Liver (tissue), 9 donors: ENCODE data around the gene CROCC2. TPM values are rescaled to one million over a fixed set of nuclear protein-coding genes. Genes with fewer than 3 reads are reported as not detected.

Source experiments
- DNase-seq: peaks from one replicate; pipeline ENCODE4 v3.0.0-alpha.2; 2017; ENCODE audit warnings: low spot score
- H3K27ac ChIP-seq, 2 donors: one replicate each; pipeline ENCODE4 v1.7.0; 2013; ENCODE audit warnings: inconsistent platforms in 2 of 2, low read length in 2 of 2, control low read depth in 1 of 2, low read depth in 1 of 2, mild to moderate bottlenecking in 1 of 2
- H3K27me3 ChIP-seq, 4 donors: one replicate each; pipeline versions ENCODE4 v1.6.1 to v1.7.0; 2013; ENCODE audit warnings: low read length in 3 of 4, inconsistent platforms in 1 of 4, mild to moderate bottlenecking in 1 of 4, moderate library complexity in 1 of 4; ENCODE audit not compliant: control insufficient read depth in 4 of 4, insufficient read depth in 4 of 4
- H3K36me3 ChIP-seq, 4 donors: one replicate each; pipeline versions ENCODE4 v1.6.1 to v1.7.0; 2013; ENCODE audit warnings: low read length in 3 of 4, mild to moderate bottlenecking in 3 of 4, low read depth in 1 of 4, moderate library complexity in 1 of 4; ENCODE audit not compliant: control insufficient read depth in 4 of 4, insufficient read depth in 3 of 4
- H3K4me1 ChIP-seq, 4 donors: one replicate each; pipeline versions ENCODE4 v1.6.1 to v1.7.0; 2013; ENCODE audit warnings: low read length in 3 of 4, mild to moderate bottlenecking in 3 of 4, moderate library complexity in 1 of 4; ENCODE audit not compliant: control insufficient read depth in 4 of 4, insufficient read depth in 4 of 4
- H3K4me3 ChIP-seq, 3 donors: one replicate each; pipeline versions ENCODE4 v1.6.1 to v1.7.0; 2013; ENCODE audit warnings: low read length in 3 of 3, control low read depth in 1 of 3, low read depth in 1 of 3, mild to moderate bottlenecking in 1 of 3
- H3K9ac ChIP-seq, 2 donors: one replicate each; pipeline ENCODE4 v1.7.0; 2013; ENCODE audit warnings: low read length in 2 of 2, mild to moderate bottlenecking in 2 of 2, moderate library complexity in 2 of 2, control low read depth in 1 of 2, low read depth in 1 of 2
- H3K9me3 ChIP-seq, 4 donors: one replicate each; pipeline versions ENCODE4 v1.6.1 to v1.7.0; 2013; ENCODE audit warnings: low read length in 3 of 4; ENCODE audit not compliant: control insufficient read depth in 4 of 4
- ATF3 ChIP-seq: IDR thresholded peaks from 2 replicates; pipeline ENCODE4 v1.6.1; 2016; ENCODE audit warnings: antibody characterized with exemption
- CTCF ChIP-seq: fragments of 150-350 bp; IDR thresholded peaks from 2 replicates; pipeline ENCODE4 v1.5.1; 2017; ENCODE audit warnings: improper control_type of control experiment, low read depth, low read length; ENCODE audit not compliant: missing input control
- EGR1 ChIP-seq, 2 donors: IDR thresholded peaks; 2 replicates each; pipeline ENCODE4 v1.6.1; 2016 to 2018; ENCODE audit warnings: antibody characterized with exemption in 2 of 2, low read depth in 2 of 2
- FOXA1 ChIP-seq: IDR thresholded peaks from 2 replicates; pipeline ENCODE4 v1.6.1; 2016; ENCODE audit warnings: antibody characterized with exemption
- FOXA2 ChIP-seq: IDR thresholded peaks from 2 replicates; pipeline ENCODE4 v1.6.1; 2016; ENCODE audit warnings: antibody characterized with exemption
- GABPA ChIP-seq, 2 donors: IDR thresholded peaks in 1 of 2; conservative IDR thresholded peaks in 1 of 2; 2 replicates each; pipeline ENCODE4 v1.6.1; 2016; ENCODE audit warnings: antibody characterized with exemption in 2 of 2, mild to moderate bottlenecking in 1 of 2, moderate library complexity in 1 of 2
- HNF4A ChIP-seq, 2 donors: conservative IDR thresholded peaks; 2 replicates each; pipeline ENCODE4 v1.6.1; 2016; ENCODE audit warnings: antibody characterized with exemption in 2 of 2, mild to moderate bottlenecking in 2 of 2
- HNF4G ChIP-seq: IDR thresholded peaks from 2 replicates; pipeline ENCODE4 v1.6.1; 2016; ENCODE audit warnings: antibody characterized with exemption
- JUND ChIP-seq, 2 donors: IDR thresholded peaks; 2 replicates each; pipeline ENCODE4 v1.6.1; 2016; ENCODE audit warnings: antibody characterized with exemption in 2 of 2
- MAX ChIP-seq: IDR thresholded peaks from 2 replicates; pipeline ENCODE4 v1.6.1; 2016; ENCODE audit warnings: antibody characterized with exemption
- NR2F2 ChIP-seq: IDR thresholded peaks from 2 replicates; pipeline ENCODE4 v1.6.1; 2016; ENCODE audit warnings: antibody characterized with exemption
- RAD21 ChIP-seq, 2 donors: IDR thresholded peaks; 2 replicates each; pipeline ENCODE4 v1.6.1; 2016; ENCODE audit warnings: antibody characterized with exemption in 2 of 2, mild to moderate bottlenecking in 2 of 2
- REST ChIP-seq: IDR thresholded peaks from 2 replicates; pipeline ENCODE4 v1.6.1; 2016; ENCODE audit warnings: antibody characterized with exemption, mild to moderate bottlenecking
- RXRA ChIP-seq, 2 donors: IDR thresholded peaks; 2 replicates each; pipeline ENCODE4 v1.6.1; 2017 to 2018; ENCODE audit warnings: antibody characterized with exemption in 2 of 2, mild to moderate bottlenecking in 1 of 2
- SP1 ChIP-seq: IDR thresholded peaks from 2 replicates; pipeline ENCODE4 v1.6.1; 2018; ENCODE audit warnings: antibody characterized with exemption, mild to moderate bottlenecking
- TAF1 ChIP-seq: conservative IDR thresholded peaks from 2 replicates; pipeline ENCODE4 v1.6.1; 2016; ENCODE audit warnings: antibody characterized with exemption, mild to moderate bottlenecking
- YY1 ChIP-seq: IDR thresholded peaks from 2 replicates; pipeline ENCODE4 v1.6.1; 2016; ENCODE audit warnings: antibody characterized with exemption, mild to moderate bottlenecking
- ZBTB33 ChIP-seq: IDR thresholded peaks from 2 replicates; pipeline ENCODE4 v1.6.1; 2016; ENCODE audit warnings: antibody characterized with exemption
- WGBS: extraction: QIAGEN DNeasy Blood & Tissue Kit; methylation state at CpG from one replicate; pipeline ENCODE4 v1.1.7; 2013; 5-methylcytosine and 5-hydroxymethylcytosine counted together
- polyA plus RNA-seq, 2 donors: library from polyadenylated mRNA; stranded (reverse) in 1 of 2; unstranded in 1 of 2; fragments of 200-250 nt in 1 of 2; fragments of >200 nt in 1 of 2; fragmentation: Nextera tagmentation in 1 of 2; extraction: Ambion mirVana in 1 of 2; gene quantifications; one replicate each; pipeline versions ENCODE4 v1.2.1 to v1.2.3, GENCODE V29; 2013 to 2015
- total RNA-seq, 2 donors: library from RNA; depleted of rRNA; stranded (reverse); fragments of >200 nt; gene quantifications; one replicate each; pipeline ENCODE4 v1.2.3, GENCODE V29; 2014
- donor health status: healthy.
- donor health status: healthy.
- donor health status: healthy.
- donor health status: healthy.
- donor health status: healthy.

The CROCC2 gene
- total and polyA plus RNA-seq, 4 donors: under 0.01 to 0.13 (median 0.05) TPM

GRCh38 chr2:240951045-240951594, 45.0 kb downstream of the CROCC2 start (continued):
- TF ChIP-seq ZBTB33: no peak
- TF ChIP-seq FOXA2: no peak
- TF ChIP-seq RAD21 (IDR thresholded peaks at IDR 0.05): no peak
- TF ChIP-seq JUND (IDR thresholded peaks at IDR 0.05): no peak
- no peak for TF ChIP-seq GABPA (IDR thresholded peaks at IDR 0.05 in 1 of 2, conservative IDR thresholded peaks at IDR 0.05 in 1 of 2)
- TF ChIP-seq FOXA1: no peak

GRCh38 chr2:240952496-240953246, 46.5 kb downstream of the CROCC2 start:
- WGBS: 83% methylated on average over 14 of the region's 14 CpGs
- peak; percentile 19 for DNase-seq
- H3K4me1 ChIP-seq: no peaks in the 10 kb centered on the region
- no peaks in the 10 kb centered on the region for H3K9me3 ChIP-seq
- no peak overlapping the region for H3K27ac ChIP-seq
- H3K4me3 ChIP-seq: no peak overlapping the region
- no peak for TF ChIP-seq JUND (IDR thresholded peaks at IDR 0.05)
- no peak for TF ChIP-seq CTCF
- TF ChIP-seq ZBTB33: no peak
- no peak for TF ChIP-seq FOXA1
- TF ChIP-seq NR2F2: no peak
- TF ChIP-seq GABPA (IDR thresholded peaks at IDR 0.05 in 1 of 2, conservative IDR thresholded peaks at IDR 0.05 in 1 of 2): no peak
- no peak for TF ChIP-seq EGR1 (IDR thresholded peaks at IDR 0.05; ENCODE audit: low read depth in 2 of 2)
- TF ChIP-seq FOXA2: no peak
- no peak for TF ChIP-seq REST
- no peak for TF ChIP-seq ATF3
- TF ChIP-seq MAX: no peak
- TF ChIP-seq RAD21 (IDR thresholded peaks at IDR 0.05): no peak
- TF ChIP-seq HNF4G: no peak
- TF ChIP-seq TAF1: no peak
- TF ChIP-seq SP1: no peak
- no peak for TF ChIP-seq YY1
- TF ChIP-seq HNF4A (conservative IDR thresholded peaks at IDR 0.05): no peak
- TF ChIP-seq RXRA (IDR thresholded peaks at IDR 0.05): no peak
- no peaks in the 10 kb centered on the region for H3K27me3 ChIP-seq
- no peak overlapping the region for H3K9ac ChIP-seq
- H3K36me3 ChIP-seq: no peaks in the 10 kb centered on the region
